HG03442 (cell line): ENCODE data around the gene BRMS1.
"Not testable (repeated sequence)": the region's sequence is repeated elsewhere in the genome, so short reads cannot be mapped to it uniquely, and the experiment has no call there.

ENCODE experiments used
- ATAC-seq: cut with Tn5 transposase; IDR thresholded peaks from one replicate; pipeline ENCODE4 v1.9.1; 2021; ENCODE audit warnings: mild to moderate bottlenecking, moderate library complexity; ENCODE audit not compliant: unreplicated experiment

Gene BRMS1

GRCh38 chr11:66326261-66327111, 18.4 kb downstream of the BRMS1 start:
- no peak for ATAC-seq

GRCh38 chr11:66325263-66325671, 19.6 kb downstream of the BRMS1 start:
- no peak for ATAC-seq

- no peak for ATAC-seq
Measured at GRCh38 chr11:66324664-66325063, 20.2 kb downstream of the BRMS1 start.

GRCh38 chr11:66323684-66324083, 21.2 kb downstream of the BRMS1 start:
- no peak for ATAC-seq

GRCh38 chr11:66322732-66323427, 22.0 kb downstream of the BRMS1 start:
- ATAC-seq = no peak

- no peak for ATAC-seq
Measured at GRCh38 chr11:66321606-66322005, 23.3 kb downstream of the BRMS1 start.

GRCh38 chr11:66320748-66321147, 24.2 kb downstream of the BRMS1 start:
- ATAC-seq = not testable (repeated sequence)

GRCh38 chr11:66320289-66320688, 24.6 kb downstream of the BRMS1 start:
- ATAC-seq = not testable (repeated sequence)

- no peak for ATAC-seq
Measured at GRCh38 chr11:66318600-66318970, 26.3 kb downstream of the BRMS1 start.

GRCh38 chr11:66317723-66318599, 26.9 kb downstream of the BRMS1 start:
- no peak for ATAC-seq

GRCh38 chr11:66317322-66317722, 27.6 kb downstream of the BRMS1 start:
- ATAC-seq = no peak

- no peak for ATAC-seq
Measured at GRCh38 chr11:66316849-66317251, 28.1 kb downstream of the BRMS1 start, which contains the start of gene CD248. TSS of gene CD248 (minus strand) at chr11:66317044. CDS start at chr11:66317027, 17 bp downstream.

- no peak for ATAC-seq
Measured at GRCh38 chr11:66315921-66316811, 28.7 kb downstream of the BRMS1 start.

- ATAC-seq = no peak
Measured at GRCh38 chr11:66315498-66315885, 29.4 kb downstream of the BRMS1 start.

GRCh38 chr11:66314561-66315497, 30.1 kb downstream of the BRMS1 start:
- no peak for ATAC-seq

GRCh38 chr11:66314186-66314501, 30.8 kb downstream of the BRMS1 start:
- no peak for ATAC-seq

GRCh38 chr11:66313321-66314185, 31.4 kb downstream of the BRMS1 start:
- ATAC-seq = no peak
